ENCODE data around the gene EGFL7.

- TF ChIP-seq CTCF (IDR thresholded peaks at IDR 0.05): no peak
- TF ChIP-seq POLR2A (IDR thresholded peaks at IDR 0.05): no peak
Observed at GRCh38 chr9:136719195-136719880, 56.6 kb downstream of the EGFL7 start.

Data from ovary (tissue), 3 donors.